NCI-H187 (cell line): ENCODE results near the gene LOC128125822.

Experiments used
- DNase-seq, 2 experiments: peaks; one replicate each; lab custom pipeline; 2025; lab: John Stamatoyannopoulos, UW

LOC128125822 gene

DNA sequence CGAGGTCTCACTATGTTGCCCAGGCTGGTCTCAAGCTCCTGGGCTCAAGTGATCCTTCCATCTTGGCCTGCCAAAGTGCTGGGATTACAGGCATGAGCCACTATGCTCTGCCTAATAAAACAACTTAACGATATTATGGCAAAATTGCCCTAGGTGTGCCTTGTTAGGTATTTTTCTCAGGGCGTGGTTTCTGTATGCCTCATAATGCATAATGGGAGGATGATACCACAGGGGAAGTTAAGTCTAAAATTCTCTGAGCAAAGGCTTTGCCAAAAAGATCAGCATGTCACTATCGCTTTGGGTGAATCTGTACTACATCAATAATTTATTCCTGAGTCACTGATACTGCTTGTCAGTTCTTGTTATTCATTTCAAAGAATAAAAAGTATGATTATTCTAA is 15.9 kb upstream of the LOC128125822 start:
- DNase-seq, result no peak

DNA sequence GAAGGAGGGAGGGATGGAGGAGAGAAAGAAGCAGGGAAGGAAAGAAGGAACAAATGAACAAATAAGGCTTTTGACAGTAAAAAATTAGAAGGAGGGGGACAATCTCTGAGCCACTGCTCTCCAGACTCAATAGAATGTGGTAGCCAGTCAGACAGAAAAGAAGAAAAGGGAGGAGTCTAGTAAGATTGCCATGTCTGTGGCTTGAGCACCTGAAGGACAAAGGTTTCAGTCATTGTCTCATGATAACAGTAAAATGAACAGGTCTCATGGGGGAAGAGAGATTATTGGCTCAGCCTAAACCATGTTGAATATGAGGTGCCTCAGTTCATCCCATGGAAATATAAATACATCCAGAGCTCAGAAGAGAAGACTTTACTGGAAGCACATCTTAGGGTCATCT is 14.0 kb upstream of the LOC128125822 start:
- no peak for DNase-seq

DNA sequence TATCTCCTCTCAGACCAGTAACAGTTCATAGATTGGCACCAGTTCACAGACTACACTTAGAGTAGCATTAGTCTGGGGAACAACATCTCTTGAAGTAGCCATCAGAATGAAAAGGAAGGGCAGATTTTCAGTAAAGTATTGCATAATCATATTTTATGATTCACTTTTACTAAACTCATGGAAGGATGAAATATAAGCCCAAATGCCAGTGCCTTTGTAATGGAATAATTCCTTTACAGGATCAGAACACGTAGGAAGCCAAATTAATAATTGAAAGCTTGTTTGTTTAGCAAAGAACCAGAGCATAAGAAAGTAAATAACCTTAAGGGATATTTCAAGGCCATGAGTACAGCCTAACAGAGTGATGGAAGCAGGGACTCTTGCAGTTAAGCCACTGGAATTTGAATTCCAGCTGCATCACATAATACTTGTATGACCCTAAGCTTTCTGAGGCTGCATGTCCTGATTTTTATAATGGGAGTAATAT is 11.4 kb upstream of the LOC128125822 start:
- DNase-seq, result no peak

DNA sequence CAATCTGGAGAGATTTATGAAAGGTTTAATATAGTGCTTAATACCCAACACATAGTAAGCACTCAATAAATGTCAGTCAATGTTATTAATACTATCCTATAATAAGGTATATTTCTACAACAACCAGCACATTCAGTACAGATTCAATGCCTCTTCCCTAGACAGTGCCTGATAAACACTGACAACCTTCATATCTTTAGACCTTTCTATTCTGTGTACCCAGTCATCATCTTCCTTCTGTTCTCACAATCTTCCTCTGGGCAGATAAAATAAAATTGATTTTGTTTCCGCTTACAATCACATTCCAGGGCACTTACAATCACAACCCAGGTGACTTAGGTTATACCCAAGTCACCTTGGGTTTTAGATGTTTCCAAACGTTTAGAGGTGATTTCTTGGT is 11.0 kb upstream of the LOC128125822 start:
- no peak for DNase-seq

DNA sequence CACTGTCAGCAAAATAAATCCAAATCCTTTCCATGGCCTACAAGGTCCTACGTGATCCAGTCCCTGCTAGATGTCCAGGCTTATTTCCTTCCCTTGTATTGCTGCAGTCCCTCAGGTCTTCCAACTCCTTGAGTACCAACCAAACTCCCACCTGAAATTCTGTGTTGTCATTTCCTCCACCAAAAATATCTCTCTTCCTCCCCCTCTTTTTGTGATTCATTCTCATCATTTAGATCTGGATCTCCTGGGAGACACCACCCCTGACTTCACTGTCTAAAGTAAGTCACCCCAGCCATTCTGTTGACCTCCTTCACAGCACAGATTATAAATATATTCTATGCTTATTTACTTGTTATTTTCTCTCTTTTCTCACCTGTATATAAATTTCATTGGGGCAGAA is 9.0 kb upstream of the LOC128125822 start:
- DNase-seq, result no peak

DNA sequence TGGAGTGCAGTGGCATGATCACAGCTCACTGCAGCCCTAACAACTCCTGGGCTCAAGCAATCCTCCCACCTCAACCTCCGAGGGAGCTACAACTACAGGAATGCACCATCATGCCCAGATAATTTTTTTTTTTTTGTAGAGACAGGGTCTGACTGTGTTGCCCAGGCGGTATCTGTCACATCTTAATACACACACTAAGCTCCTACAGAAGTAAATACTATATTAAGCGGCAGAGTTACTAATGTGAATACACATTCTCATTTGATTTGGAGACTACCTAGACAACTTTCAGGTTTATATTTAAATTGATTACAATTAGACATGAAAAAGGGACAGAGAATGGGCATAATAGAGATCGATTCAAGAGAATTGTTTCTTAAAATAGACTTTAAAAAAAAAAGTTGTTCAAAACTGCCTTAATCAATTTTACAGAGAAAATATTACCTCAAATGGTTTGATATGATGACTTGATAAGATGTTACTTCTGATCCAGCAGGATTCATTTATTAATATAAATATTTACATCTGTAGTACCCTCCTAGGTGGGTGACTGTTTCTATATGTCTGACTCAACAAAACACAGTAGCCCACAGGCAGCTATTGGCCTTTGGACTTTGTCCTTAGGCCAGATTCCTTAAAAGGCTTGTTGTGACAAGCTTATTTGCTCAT is 7.1 kb upstream of the LOC128125822 start:
- DNase-seq, result no peak

DNA sequence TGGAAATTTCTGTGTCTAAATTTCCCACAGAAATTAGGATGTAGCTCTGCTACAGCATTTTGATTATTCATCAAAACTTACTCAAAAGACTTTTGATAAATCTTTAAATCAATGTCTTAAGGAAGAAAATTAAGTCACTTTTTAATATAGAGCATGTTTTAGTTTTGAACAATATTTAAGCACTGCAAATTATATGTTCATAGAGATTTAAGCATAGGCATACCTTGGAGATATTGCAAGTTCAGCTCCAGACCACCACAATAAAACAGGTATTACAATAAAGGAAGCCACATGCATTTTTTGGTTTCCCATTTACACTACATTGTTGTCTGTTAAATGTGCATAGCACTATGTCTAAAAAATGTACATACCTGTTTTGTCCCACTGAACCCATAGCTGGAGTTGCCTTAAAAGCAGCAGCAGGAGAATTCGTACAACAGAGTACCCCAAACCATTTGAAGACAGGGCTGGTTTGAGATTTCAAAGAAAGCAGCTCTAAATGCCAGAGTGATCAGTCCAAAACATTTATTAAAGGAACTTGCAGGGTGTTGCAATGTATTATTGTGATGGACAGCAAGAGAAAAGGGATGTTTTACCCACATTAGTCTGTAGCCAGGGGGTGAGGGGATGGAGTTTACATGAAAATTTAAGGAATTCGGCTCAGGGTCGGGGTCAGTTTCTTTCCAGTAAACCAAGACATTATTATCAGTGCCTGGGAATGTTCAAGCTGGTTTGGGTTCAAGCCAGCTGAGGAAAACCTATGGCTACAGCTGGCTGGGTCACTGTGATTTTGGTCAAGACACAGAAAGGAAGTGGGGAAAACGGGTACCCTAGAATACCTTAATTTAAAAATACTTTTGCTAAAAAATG is 6.3 kb upstream of the LOC128125822 start:
- DNase-seq, result no peak

DNA sequence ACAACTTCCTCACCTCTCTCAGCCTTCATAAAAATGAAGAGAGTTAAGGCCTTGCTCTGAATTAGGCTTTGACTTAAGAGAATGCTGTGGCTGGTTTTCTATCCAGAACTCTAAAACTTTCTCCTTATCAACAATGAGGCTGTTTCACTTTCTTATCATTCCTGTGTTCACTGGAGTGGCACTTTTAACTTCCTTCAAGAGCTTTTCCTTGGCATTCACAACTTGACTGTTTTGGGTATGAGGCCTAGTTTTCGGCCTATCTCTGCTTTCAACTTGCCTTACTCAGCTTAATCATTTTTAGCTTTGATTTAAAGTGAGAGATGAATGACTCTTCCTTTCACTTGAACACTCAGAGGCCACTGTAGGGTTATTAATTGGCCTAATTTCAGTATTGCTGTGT is 4.3 kb upstream of the LOC128125822 start:
- DNase-seq, result no peak

DNA sequence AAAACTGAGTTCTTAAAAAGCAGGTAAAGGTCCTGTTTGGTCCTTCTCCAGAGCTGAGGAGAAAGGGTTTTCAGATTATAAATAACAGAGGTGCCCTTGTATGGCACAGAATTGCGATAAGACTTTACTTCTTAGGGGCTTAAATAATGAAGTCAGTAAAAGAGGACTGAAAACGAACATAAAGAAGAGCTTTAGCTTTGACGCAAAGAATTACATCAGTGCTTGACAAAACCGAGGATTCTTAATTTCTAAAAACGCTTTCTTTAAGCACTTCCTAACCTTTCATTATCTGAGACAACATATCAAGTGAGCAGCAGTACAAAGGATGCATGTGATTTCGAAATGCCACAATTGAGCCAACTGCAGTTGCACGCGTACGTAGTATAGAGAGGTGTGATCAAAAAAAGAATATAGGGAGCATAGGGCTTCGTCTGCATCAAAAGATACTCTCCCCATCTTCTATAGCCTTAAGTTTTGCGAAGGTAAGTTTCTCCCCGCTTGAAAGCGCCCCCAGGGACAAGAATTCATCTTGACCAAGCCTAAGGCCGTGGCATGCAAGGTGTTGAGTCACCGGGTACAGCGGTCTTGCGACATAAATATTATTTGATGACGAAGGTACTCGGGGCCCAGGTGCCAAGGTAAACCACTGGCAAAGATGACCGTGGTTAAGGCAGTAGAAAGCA is 778 bp upstream of the LOC128125822 start:
- no peak for DNase-seq

DNA sequence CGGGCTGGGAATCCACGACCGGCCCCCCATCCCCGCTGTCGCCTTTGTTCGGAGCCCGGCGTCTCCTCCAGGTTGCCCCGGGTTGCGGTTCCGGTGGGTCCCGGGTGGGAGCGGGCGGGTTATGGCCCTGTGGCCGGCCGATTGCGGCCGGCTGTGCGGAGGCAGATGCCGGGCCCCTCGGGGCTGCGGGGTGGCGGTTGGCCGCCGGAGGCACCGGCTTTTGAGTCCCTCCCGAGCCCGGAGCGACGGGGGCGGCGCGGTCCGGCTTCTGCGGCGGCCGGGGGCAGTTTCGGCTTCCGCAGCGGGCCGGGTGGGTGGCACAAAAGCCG is 431 bp downstream of the LOC128125822 start:
- DNase-seq, result no peak

DNA sequence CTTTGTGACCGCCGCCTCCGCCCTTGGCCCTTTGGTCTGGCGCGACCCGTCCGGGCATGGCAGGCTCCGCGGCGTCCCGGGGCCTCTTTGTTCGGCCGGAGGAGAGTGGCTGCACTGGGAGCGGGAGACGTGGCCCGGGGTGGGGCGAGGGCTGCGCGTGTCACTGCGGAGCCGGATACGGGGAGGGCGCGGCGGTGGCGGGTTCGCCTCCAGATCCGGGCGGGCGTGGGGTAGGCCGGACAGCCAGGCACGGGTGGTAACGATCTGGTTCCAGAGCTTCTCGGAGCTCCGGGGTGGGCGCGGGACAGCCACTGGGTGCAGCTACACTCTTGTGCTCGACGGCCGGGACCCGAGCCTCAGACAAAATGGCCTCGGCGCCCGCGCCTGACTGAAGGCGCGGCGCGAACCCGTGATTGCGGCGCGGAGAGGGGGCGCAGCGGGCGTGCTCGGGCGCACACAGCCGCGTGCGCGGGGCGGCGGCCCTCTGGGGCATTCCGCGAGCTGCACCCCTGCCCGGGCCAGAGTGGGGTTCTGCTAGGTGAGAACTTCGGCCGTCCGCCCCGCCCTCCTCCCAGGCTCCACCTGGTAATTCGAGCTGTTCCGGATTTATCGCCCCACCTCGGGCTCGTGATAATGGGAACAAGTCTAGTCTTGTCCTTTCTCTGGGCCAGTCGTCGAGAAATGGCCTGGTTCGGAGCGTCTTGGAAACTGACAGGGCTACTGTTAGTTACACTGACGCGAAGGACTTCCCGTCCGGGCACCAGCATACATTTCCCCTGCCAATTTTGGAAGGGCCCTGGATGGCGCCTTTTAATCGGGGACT is 1.0 kb downstream of the LOC128125822 start:
- peak; percentile 45 to 60 for DNase-seq

DNA sequence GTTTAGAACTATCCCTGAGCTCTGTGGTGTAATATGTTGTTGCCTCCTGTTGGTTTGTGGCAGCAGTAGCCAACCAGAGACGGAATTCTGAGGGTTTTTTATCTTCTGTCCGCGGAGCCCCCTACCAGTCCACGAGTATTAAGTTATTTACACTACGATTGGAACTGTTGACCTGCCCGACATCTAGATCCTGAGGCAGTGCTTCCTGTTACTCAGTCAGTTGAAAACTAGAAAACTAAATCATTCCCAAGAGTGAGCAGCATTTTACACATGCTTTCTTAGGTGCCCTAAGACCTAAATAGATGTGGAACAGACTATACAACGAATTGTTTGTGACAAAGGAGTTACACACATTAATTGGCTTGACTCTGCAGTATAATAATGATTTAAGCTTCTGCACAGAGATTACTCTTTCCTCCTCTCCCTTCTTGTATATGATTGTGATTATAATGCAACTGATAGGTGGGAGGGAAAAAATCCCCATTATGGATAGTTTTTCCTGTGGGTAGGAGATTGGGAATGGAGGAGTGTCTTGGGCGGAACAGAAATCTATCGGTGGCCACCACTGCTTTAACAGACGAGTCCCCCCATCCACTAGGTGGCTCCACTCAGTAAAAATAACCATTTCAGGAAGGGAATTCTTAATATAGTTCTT is 1.7 kb downstream of the LOC128125822 start:
- DNase-seq, result peak in 1 of 2 experiments; percentile 4

DNA sequence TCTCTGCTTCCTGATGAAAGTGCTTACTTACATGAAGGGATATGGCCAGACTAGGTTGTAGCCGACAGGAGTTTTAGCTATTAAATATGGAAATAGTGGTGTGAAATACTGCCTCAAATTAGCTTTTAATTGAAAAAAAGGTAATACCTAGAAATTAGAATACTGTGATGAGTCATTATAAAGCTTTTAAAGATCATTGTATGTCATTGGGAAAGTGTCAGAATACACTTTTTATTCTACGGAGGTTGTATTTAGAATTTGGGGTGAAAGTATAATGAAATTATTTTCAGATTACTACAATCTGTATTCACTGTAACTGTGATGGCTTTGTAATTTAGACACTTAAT is 2.2 kb downstream of the LOC128125822 start:
- no peak for DNase-seq

DNA sequence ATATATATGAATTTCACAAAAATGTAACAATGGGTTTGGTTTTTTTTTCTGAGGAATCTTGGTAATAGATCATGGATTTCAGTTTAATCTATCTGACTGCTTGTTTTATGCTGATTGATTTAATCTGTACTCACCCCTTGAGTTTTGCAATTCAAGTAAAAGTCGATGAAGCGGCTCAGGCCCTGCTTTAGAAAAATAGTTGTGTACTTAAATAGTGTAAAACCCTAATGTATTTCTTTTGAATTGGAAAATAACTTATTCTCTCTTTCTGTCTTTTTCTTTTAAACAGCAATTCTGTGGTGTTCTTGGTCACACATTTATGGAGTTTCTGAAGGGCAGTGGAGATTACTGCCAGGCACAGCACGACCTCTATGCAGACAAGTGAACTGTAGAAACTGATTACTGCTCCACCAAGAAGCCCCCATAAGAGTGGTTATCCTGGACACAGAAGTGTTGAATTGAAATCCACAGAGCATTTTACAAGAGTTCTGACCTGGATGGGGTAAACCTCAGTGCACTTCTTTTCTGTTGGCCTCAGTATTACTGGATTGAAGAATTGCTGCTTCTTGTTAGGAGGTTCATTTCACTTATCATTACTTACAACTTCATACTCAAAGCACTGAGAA is 4.0 kb downstream of the LOC128125822 start:
- no peak for DNase-seq

DNA sequence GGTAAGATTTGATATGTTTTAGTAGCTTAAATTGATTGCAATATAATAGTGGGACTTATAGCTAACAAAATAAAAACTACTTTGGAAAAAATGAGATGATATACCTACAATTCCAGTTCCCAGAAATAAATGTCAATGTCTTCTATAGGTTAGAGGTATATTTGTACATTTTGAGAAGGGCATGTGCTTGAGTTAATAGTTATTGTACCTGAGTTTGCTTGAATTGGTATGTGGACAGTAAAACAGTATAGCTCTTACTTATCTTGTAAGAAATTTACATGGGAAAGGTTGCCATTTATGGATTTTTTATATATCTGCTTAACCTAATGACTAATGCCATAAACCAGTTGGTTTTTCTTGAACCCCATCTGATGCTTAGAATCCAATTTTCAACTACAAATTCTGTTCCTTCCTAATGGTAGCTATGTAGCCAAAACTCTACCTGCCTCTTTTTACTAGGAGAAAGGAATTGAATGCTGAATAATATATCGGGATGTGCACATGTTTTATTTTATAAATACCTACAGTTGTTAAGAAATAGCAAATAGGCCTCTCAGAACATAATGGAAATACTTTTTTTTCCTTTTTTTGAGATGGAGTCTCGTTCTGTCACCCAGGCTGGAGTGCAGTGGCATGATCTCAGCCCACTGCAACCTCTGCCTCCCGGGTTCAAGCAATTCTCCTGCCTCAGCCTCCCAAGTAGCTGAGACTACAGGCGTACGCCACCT is 4.9 kb downstream of the LOC128125822 start:
- DNase-seq, result no peak

DNA sequence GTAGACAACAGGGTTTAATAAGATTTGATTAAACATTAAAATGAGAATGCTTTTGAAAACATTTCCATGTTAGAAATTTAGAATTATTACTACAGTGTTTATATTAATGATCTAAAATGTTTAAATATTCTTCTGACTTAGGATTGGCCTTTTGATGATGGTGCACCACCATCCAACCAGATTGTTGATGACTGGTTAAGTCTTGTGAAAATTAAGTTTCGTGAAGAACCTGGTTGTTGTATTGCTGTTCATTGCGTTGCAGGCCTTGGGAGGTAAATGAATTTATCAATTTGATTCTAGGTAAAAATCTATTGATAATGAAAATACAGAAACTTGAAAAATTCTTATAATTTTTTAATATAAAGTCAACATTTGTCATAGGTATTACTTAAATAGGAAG is 6.5 kb downstream of the LOC128125822 start:
- no peak for DNase-seq

DNA sequence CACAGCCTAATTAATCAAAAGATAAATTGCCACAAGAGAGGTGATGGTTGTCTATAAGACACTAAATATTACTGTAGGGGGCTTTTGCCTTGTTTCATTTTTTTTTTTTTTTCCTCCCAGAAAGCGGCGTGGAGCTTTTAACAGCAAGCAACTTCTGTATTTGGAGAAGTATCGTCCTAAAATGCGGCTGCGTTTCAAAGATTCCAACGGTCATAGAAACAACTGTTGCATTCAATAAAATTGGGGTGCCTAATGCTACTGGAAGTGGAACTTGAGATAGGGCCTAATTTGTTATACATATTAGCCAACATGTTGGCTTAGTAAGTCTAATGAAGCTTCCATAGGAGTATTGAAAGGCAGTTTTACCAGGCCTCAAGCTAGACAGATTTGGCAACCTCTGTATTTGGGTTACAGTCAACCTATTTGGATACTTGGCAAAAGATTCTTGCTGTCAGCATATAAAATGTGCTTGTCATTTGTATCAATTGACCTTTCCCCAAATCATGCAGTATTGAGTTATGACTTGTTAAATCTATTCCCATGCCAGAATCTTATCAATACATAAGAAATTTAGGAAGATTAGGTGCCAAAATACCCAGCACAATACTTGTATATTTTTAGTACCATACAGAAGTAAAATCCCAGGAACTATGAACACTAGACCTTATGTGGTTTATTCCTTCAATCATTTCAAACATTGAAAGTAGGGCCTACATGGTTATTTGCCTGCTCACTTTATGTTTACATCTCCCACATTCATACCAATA is 7.8 kb downstream of the LOC128125822 start:
- no peak for DNase-seq

DNA sequence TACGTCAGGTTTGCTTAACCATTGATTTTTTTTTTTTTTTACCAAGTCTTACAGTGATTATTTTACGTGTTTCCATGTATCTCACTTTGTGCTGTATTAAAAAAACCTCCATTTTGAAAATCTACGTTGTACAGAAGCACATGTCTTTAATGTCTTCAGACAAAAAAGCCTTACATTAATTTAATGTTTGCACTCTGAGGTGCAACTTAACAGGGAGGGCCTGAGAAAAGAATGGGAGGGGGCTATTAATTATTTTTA is 8.4 kb downstream of the LOC128125822 start:
- DNase-seq, result no peak

DNA sequence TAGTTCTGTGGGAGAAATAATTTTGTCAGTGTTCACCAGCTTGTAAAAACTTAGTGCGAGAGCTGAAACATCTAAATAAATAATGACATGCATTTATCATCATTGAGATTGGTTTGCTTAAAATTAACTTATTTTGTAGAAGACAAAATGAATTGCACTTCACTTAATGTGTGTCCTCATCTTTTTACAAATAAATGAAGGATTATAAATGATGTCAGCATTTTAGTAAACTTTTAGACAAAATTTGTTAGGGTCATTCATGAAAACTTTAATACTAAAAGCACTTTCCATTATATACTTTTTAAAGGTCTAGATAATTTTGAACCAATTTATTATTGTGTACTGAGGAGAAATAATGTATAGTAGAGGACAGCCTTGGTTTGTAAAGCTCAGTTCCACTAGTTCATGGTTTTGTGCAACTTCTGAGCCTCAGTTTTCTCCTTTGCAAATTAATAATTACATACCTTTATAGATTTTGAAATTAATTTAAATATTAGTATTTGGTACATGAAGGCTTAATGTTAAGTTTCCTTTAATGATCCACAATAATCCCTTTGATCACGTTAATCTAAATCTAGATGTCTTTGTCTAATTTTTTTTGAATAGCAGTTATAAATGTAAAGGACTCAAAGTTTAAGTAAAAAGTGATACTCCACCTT is 9.2 kb downstream of the LOC128125822 start:
- DNase-seq, result no peak
